Central memory CD8-positive, alpha-beta T cell (primary cell): ENCODE measurements around the gene ZNF24.

ENCODE experiments used
- ATAC-seq: fragments of 150-1000 bp; cut with Tn5 transposase; replicated peaks from 2 replicates; pipeline ENCODE4 v1.10.0; 2022; ENCODE audit warnings: mild to moderate bottlenecking, moderate FRiP score, moderate number of reproducible peaks; ENCODE audit not compliant: poor library complexity, severe bottlenecking; ENCODE audit errors: extremely low read depth
- DNase-seq, 2 donors: peaks; one replicate each; pipeline ENCODE4 v3.0.0; 2021; ENCODE audit warnings: low spot score in 2 of 2
- H3K27ac Mint-ChIP-seq: one replicate; pipeline ENCODE4 v1.8.0; 2022; ENCODE audit warnings: low read depth, mild to moderate bottlenecking, moderate library complexity, mixed read lengths
- H3K27me3 Mint-ChIP-seq: one replicate; pipeline ENCODE4 v1.8.0; 2022; ENCODE audit warnings: mixed read lengths
- H3K36me3 Mint-ChIP-seq: one replicate; pipeline ENCODE4 v1.8.0; 2022; ENCODE audit warnings: mild to moderate bottlenecking, moderate library complexity, mixed read lengths; ENCODE audit not compliant: insufficient read depth
- H3K4me1 Mint-ChIP-seq: one replicate; pipeline ENCODE4 v1.8.0; 2022; ENCODE audit warnings: mixed read lengths
- H3K4me3 Mint-ChIP-seq: one replicate; pipeline ENCODE4 v1.8.0; 2022; ENCODE audit warnings: mild to moderate bottlenecking, moderate library complexity, mixed read lengths
- H3K9me3 Mint-ChIP-seq: one replicate; pipeline ENCODE4 v1.8.0; 2022; ENCODE audit warnings: mixed read lengths

The ZNF24 gene

DNA sequence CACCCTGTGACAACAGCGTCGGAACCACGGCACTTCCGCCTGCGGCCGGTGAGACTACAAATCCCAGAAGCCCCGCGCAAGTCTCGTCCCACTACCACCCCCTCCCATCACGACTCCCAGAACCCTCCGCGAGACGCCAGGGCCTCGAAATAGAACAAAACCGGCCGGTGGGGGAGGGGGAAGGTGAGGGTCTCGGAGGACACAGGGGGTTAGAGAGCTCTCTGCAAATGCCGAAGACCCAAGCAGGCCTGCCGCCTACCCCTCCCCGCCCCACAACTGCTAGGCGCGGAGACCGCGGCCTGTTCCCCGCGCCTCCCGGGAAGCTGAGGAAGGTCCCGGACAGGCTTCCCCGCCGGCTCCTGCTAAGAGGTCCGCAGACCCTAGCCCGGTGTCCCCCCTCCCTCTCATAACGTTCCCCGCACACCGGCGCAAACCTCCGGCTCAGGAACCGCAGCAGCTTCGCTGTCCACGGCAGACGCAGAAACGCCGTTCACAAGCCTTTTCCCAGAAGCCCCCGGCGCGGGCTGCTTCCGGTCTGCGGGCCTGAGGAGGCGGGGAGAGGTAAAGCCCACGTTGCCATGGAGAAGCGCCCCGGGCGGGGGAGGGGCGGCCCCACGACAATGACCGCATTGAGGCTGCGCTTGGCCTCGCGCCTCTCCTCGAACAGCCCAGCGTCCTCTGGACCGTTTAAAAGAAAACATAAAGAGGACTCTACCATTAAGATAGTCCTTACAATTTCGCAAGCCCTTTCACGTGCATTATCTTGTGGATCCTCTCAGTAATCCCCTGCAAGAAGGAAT, at the start of gene ZNF24:
Gene ZNF24, minus strand, starts transcription at position 485 of the 800 bp plus-strand sequence. CDS start 3,770 bp downstream, outside the sequence.
- Mint-ChIP-seq H3K4me1 (peaks cover 37% of the 10 kb centered on the region), H3K27ac (peak within 1 kb of the TSS; percentile 96), H3K27me3 (no peaks in the 10 kb centered on the region), H3K4me3 (peak within 1 kb of the TSS; percentile 97), H3K9me3 (no peaks in the 10 kb centered on the region), H3K36me3 (peaks cover 33% of the 10 kb centered on the region)
- ATAC-seq (peak; percentile 90), DNase-seq (peak; percentile 83 to 86)

DNA sequence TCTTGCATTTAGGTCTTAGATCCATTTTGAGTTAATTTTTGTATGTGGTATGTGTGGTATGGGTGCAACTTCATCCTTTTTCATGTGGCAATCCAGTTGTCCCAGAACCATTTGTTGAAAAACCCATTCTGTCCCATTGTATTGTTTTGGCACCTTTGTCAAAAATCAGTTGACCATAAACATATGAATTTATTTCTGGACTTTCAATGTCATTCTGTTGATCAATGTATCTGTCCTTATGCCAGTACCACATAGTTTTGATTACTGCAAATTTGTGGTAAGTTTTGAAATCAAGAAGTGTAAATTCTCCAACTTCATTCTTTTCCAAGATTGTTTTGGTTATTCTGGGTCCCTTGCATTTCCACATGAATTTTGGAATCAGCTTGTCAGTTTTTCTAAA, 49.5 kb upstream of the ZNF24 start:
- Mint-ChIP-seq H3K9me3 (no peaks in the 10 kb centered on the region), H3K27me3 (peaks cover 53% of the 10 kb centered on the region), H3K36me3 (no peaks in the 10 kb centered on the region), H3K4me1 (no peaks in the 10 kb centered on the region), H3K4me3 (no peak overlapping the region), H3K27ac (no peak overlapping the region)
- ATAC-seq (no peak), DNase-seq (no peak)

DNA sequence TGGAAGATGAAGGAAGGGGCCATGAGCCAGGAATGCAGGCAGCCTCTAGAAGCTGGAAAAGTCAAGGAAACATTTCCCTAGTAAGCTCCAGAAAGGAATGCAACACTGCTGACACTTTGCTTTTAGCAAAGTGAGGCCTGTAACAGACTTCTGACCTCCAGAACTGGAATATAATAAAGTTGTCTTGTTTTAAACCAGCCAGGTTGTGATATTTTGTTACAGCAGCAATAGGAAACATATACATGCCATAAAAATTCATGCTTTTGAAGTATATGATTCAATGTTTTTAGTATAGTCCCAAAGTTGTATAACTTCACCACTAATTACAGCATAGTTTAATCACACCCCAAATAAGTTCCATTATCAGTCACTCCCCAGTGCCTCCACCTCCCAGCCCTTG, 48.2 kb upstream of the ZNF24 start:
- Mint-ChIP-seq H3K27me3 (peaks cover 53% of the 10 kb centered on the region), H3K9me3 (no peaks in the 10 kb centered on the region), H3K27ac (no peak overlapping the region), H3K36me3 (no peaks in the 10 kb centered on the region), H3K4me3 (no peak overlapping the region), H3K4me1 (no peaks in the 10 kb centered on the region)
- ATAC-seq (no peak), DNase-seq (no peak)

DNA sequence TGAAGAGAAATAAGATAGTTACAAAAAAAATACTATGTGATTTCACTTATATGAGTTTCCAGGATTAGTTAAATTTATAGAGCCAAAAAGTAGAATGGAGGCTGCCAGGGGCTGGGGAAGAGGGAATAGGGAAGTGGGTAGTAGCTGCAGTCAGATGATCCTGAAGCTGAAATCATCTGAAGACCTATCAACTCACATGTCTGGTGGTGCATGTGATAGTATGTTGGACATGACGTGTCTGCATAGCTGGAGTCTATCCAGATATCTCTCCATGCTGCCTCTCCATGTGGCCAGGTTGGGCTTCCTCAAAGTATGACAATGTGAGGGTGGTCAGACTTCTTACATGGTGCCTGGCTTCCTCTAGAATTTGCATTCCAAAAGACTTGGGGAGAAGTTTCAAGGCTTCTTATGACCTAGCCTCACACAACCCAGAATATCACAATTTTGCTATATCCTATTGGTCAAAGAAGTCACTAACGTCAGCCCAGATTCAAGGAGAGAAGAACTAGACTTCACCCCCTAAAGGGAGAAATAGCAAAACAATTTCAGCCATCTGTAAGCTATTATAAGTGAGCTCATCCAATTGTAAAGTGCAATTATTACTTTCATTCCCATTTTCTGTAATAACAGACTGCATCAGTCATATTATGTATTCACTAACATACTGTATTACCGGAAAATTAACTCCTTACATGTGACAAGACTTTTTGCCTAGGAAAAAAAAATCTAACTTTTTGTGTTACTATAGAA, 46.9 kb upstream of the ZNF24 start:
- H3K27ac Mint-ChIP-seq: no peak overlapping the region
- no peaks in the 10 kb centered on the region for H3K36me3 Mint-ChIP-seq
- DNase-seq (no peak), ATAC-seq (no peak)
- no peaks in the 10 kb centered on the region for H3K4me1 Mint-ChIP-seq
- peaks cover 48% of the 10 kb centered on the region for H3K27me3 Mint-ChIP-seq
- H3K4me3 Mint-ChIP-seq: no peak overlapping the region
- no peaks in the 10 kb centered on the region for H3K9me3 Mint-ChIP-seq

DNA sequence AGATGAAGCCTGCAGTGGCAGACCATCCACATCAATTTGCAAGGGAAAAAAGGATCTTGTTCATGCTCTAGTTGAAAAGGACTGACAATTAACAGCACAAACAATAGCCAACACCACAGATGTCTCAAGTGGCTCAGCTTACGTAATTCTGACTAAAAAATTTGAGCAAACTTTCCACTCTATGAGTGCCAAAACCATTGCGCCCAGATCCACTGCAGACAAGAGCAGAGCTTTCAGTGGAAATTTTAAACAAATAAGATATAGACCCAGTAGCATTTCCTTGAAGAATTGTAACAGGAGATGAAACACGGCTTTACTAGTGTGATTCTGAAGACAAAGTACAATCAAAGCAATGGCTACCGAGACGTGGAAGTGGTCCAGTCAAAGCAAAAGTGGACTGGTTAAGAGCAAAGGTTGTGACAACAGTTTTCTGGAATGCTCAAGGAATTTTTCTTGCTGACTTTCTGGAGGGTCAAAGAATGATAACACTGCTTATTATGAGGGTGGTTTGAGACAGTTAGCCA, 44.9 kb upstream of the ZNF24 start:
- Mint-ChIP-seq H3K9me3 (no peaks in the 10 kb centered on the region), H3K4me1 (no peaks in the 10 kb centered on the region), H3K27me3 (peaks cover 42% of the 10 kb centered on the region), H3K4me3 (no peak overlapping the region), H3K27ac (no peak overlapping the region), H3K36me3 (no peaks in the 10 kb centered on the region)
- ATAC-seq (no peak), DNase-seq (no peak)

DNA sequence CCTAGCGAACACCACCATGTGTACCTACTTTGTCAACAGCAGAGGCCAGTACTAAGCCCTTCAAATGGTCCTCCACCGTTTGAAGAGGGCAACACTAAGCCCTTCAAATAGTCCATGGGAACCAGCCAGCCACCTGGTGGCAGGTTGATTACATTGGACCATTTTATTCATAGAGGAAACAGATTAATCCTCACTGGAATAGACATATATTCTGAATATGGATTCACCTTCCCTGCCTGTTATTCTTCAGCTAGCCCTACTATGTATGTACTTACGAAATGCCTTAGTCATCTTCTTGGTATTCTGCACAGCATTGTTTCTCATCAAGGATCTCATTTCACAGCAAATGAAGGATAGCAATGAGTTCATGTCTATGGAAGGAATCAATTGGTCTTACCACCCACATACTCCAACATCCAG, 42.9 kb upstream of the ZNF24 start:
- ATAC-seq (peak; percentile 19), DNase-seq (no peak)

DNA sequence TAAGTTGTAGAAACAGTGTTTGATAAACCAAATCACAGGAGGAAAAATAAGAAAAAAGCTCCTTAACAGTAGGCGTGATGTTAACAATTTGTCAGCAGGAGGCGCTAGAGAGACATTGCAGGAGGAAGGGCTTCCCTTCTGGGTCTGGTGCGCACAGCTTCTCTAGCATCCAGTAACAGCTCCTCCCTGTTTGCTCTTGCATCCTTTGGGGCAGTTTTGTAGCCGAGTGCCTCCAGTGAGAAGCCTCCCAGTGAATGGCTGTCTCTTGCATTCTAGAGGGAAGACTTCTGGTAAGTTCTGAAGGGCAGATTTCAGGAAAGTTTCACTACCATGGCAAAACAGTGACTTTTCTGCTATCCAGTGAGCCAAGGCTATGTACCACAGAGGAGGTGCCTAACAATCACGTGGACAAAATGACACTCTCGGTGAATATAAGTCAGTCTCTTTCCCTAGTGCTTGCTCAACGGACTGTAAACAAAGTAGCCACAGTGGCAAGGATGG, 42.4 kb upstream of the ZNF24 start:
- no peak overlapping the region for H3K27ac Mint-ChIP-seq
- no peaks in the 10 kb centered on the region for H3K4me1 Mint-ChIP-seq
- DNase-seq: peak; percentile 24 to 39
- peak; percentile 86 for ATAC-seq
- H3K9me3 Mint-ChIP-seq: no peaks in the 10 kb centered on the region
- no peak overlapping the region for H3K4me3 Mint-ChIP-seq
- H3K27me3 Mint-ChIP-seq: peaks cover 46% of the 10 kb centered on the region
- no peaks in the 10 kb centered on the region for H3K36me3 Mint-ChIP-seq

More for the DNA sequence above, 42.9 kb upstream of the ZNF24 start:
- Mint-ChIP-seq H3K9me3 (no peaks in the 10 kb centered on the region), H3K4me3 (no peak overlapping the region), H3K27me3 (peaks cover 46% of the 10 kb centered on the region), H3K36me3 (no peaks in the 10 kb centered on the region), H3K27ac (no peak overlapping the region), H3K4me1 (no peaks in the 10 kb centered on the region)

DNA sequence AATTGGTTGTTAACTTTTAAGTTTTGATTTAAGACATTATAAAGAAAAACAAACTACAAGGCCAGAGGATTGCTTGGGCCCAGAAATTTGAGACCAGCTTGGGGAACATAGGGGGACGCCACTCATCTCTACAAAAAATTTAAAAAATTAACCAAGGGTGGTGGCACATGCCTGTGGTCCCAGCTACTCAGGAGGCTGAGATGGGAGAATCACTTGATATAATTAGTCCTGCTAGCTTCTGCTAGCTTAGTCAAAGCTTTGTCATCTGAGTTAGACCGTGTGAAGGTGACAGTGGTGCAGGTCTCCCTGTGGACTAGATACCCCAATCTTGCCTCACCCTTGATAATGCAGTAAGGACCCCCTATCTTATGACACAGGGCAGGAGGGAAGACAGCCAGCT, 38.9 kb upstream of the ZNF24 start:
- Mint-ChIP-seq H3K36me3 (peaks cover 2% of the 10 kb centered on the region), H3K27ac (no peak overlapping the region), H3K27me3 (peaks cover 20% of the 10 kb centered on the region), H3K9me3 (no peaks in the 10 kb centered on the region), H3K4me3 (no peak overlapping the region), H3K4me1 (no peaks in the 10 kb centered on the region)
- DNase-seq: no peak
- ATAC-seq: no peak

DNA sequence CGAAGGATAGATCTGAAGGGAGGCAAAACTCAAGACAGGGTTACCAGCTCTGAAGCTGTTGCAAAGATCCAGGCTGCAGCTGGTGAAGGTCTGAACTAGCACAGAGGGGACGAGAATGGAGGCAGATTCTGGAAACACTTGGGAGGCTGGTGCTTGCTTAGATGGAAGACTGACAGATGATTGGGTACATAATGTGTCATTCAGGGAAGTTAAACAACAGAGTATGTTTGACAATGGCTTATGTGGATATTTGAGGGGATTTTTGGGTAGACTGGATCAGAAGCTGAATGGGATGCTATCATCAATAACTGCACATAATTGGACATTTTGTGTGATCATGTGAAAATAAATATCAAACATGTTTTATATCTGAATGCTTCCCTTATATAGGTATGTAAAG, 35.2 kb upstream of the ZNF24 start:
- H3K4me3 Mint-ChIP-seq: no peak overlapping the region
- H3K27ac Mint-ChIP-seq: no peak overlapping the region
- DNase-seq (no peak), ATAC-seq (no peak)
- peaks cover 5% of the 10 kb centered on the region for H3K4me1 Mint-ChIP-seq
- H3K36me3 Mint-ChIP-seq: peaks cover 6% of the 10 kb centered on the region
- no peaks in the 10 kb centered on the region for H3K9me3 Mint-ChIP-seq
- peaks cover 6% of the 10 kb centered on the region for H3K27me3 Mint-ChIP-seq

DNA sequence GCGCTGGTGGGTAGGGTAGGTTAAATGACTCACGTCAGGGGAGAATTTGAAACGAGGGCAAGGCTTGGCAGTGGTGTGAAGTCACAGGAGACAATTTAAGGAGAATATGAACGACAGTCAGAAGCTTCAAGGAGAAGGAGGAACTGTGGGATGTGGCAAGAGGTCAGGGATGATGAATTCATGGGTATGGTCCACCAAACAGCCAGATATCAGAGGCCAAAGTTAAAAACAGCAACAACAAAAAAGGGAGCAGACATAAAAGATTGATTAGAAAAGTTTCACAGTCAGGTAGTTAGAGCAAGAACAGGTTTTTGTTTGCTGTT, 34.3 kb upstream of the ZNF24 start:
- DNase-seq (no peak), ATAC-seq (no peak)
- no peaks in the 10 kb centered on the region for H3K9me3 Mint-ChIP-seq
- H3K27me3 Mint-ChIP-seq: no peaks in the 10 kb centered on the region
- peaks cover 5% of the 10 kb centered on the region for H3K4me1 Mint-ChIP-seq
- no peak overlapping the region for H3K4me3 Mint-ChIP-seq
- H3K27ac Mint-ChIP-seq: no peak overlapping the region
- peaks cover 6% of the 10 kb centered on the region for H3K36me3 Mint-ChIP-seq

DNA sequence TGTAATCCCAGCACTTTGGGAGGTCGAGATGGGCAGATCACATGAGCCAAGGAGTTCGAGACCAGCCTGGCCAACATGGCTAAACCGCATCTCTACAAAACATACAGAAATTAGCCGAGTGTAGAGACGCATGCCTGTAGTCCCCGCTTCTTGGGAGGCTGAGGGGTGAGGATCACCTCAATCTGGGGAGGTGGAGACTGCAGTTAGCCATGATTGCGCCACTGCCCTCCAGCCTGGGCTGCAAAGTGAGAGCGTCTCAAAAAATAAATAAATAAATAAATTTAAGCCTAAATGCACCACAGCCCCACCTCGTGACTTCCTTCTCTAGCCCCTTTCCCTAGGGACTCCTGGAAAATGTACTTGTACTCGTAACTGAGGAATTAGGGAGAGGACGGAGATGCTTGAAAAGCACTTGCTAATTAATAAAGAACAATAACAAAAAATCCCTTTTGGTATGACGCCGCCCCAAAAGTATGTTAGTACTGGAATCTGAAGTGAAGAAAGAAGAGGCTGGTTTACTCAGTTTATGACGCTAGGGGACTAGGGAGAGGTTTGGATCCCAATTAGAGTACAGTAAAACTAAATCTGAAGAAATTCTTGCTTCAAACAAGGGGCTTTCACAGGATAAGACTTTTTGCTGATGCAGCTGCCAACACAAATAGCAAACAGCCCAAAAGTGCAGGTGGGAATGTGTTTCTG, 33.8 kb upstream of the ZNF24 start:
- Mint-ChIP-seq H3K4me3 (peak overlapping the region; percentile 85), H3K9me3 (no peaks in the 10 kb centered on the region), H3K36me3 (peaks cover 6% of the 10 kb centered on the region), H3K27me3 (no peaks in the 10 kb centered on the region), H3K27ac (peak overlapping the region; percentile 39), H3K4me1 (peaks cover 5% of the 10 kb centered on the region)
- DNase-seq (no peak), ATAC-seq (no peak)
